ENCODE results near the gene ETV5.

GRCh38 chr3:186150041-186150830, 41.3 kb upstream of the ETV5 start:
- TF ChIP-seq CTCF (IDR thresholded peaks at IDR 0.05) = no peak
- TF ChIP-seq EZH2 (IDR thresholded peaks at IDR 0.05; ENCODE audit: borderline replicate concordance, insufficient read depth, low read depth, low read length, poor library complexity, severe bottlenecking) = no peak
